Subcutaneous adipose tissue (tissue), 4 donors: ENCODE data around the gene STOX1. TPM values are rescaled to one million over a fixed set of nuclear protein-coding genes. Genes with fewer than 3 reads are reported as not detected.

Experiments
- CTCF ChIP-seq: fragments of 450-650 bp; IDR thresholded peaks from one replicate; pipeline ENCODE4 v1.5.1; 2016; ENCODE audit warnings: low read depth, mild to moderate bottlenecking, control low read depth, antibody characterized with exemption, moderate library complexity
- total RNA-seq, 4 donors: library from RNA; depleted of rRNA; stranded (reverse); fragments of >200 nt; gene quantifications; one replicate each; pipeline ENCODE4 v1.1.0, GENCODE V29; 2016

STOX1 gene
- total RNA-seq, 4 donors from 2014 or later, result 2.9 to 32.2 (median 14.2) TPM

GRCh38 chr10:68795886-68796532 lies 31.3 kb upstream of the STOX1 start:
- TF ChIP-seq CTCF, result no peak

- no peak for TF ChIP-seq CTCF
Measured at GRCh38 chr10:68796605-68797004, 30.7 kb upstream of the STOX1 start.

GRCh38 chr10:68800211-68800610 lies 27.1 kb upstream of the STOX1 start:
- no peak for TF ChIP-seq CTCF

- TF ChIP-seq CTCF, result no peak
Measured at GRCh38 chr10:68804692-68805091, 22.6 kb upstream of the STOX1 start.

- no peak for TF ChIP-seq CTCF
Measured at GRCh38 chr10:68811314-68812009, 15.9 kb upstream of the STOX1 start.

GRCh38 chr10:68812420-68812819 lies 14.9 kb upstream of the STOX1 start:
- TF ChIP-seq CTCF, result no peak

GRCh38 chr10:68813559-68813958 lies 13.8 kb upstream of the STOX1 start:
- no peak for TF ChIP-seq CTCF
